IMR-90 (cell line): ENCODE measurements around the gene RRAGC. TPM values are rescaled to one million over a fixed set of nuclear protein-coding genes. Genes with fewer than 3 reads are reported as not detected.
A peak's percentile ranks its signal among the peaks of the same experiment; 100 is the strongest.

Experiments
- ATAC-seq: fragments of 200-7000 bp; cut with Tn5 transposase; 2 replicates; pipeline ENCODE4 v1.9.1; 2020; ENCODE audit warnings: low read depth, mild to moderate bottlenecking, moderate library complexity
- Bru-seq: library from RNA; stranded (reverse); fragments of 400-500 nt; gene quantifications from one replicate; lab custom pipeline; 2021; lab: Mats Ljungman, UMichigan
- BruChase-seq, 2 experiments: library from RNA; stranded (reverse); fragments of 400-500 nt; gene quantifications; one replicate each; lab custom pipeline; 2021; lab: Mats Ljungman, UMichigan
- BruUV-seq: library from RNA; stranded (reverse); fragments of 400-500 nt; replicated peaks from 2 replicates; lab custom pipeline; 2021; lab: Mats Ljungman, UMichigan
- CTCF ChIA-PET: fragments of 300-600 bp; formaldehyde crosslinking; extraction: SDS; loops from one replicate; lab custom pipeline; 2021; ENCODE audit warnings: antibody characterized with exemption; lab: Yijun Ruan, JAX
- POLR2A ChIA-PET: fragments of 300-600 bp; sonication (Branson Sonifier 250); formaldehyde crosslinking; loops from one replicate; lab custom pipeline; 2022; ENCODE audit warnings: antibody characterized with exemption; ENCODE audit not compliant: unreplicated experiment; lab: Charles Lee
- DNase-seq: peaks from one replicate; pipeline ENCODE4 v3.0.0; 2013
- H2AFZ ChIP-seq: replicated peaks from 2 replicates; pipeline ENCODE3; 2013; ENCODE audit warnings: low read length, mild to moderate bottlenecking; ENCODE audit not compliant: poor library complexity
- H2AK5ac ChIP-seq: 2 replicates; pipeline ENCODE4 v1.6.1; 2013; ENCODE audit warnings: low read depth, low read length, inconsistent platforms
- H2AK9ac ChIP-seq: replicated peaks from 2 replicates; pipeline ENCODE3; 2013; ENCODE audit warnings: mild to moderate bottlenecking, low read depth, low read length, moderate library complexity; ENCODE audit not compliant: poor library complexity
- H2BK120ac ChIP-seq: 2 replicates; pipeline ENCODE4 v1.6.1; 2013; ENCODE audit warnings: low read depth, low read length, inconsistent platforms
- H2BK15ac ChIP-seq: 3 replicates; pipeline ENCODE4 v1.6.1; 2013; ENCODE audit warnings: low read depth, low read length, inconsistent platforms
- H2BK20ac ChIP-seq: 2 replicates; pipeline ENCODE4 v1.6.1; 2013; ENCODE audit warnings: low read depth, mild to moderate bottlenecking, inconsistent platforms, low read length, moderate library complexity
- H2BK5ac ChIP-seq: 2 replicates; pipeline ENCODE4 v1.6.1; 2013; ENCODE audit warnings: mild to moderate bottlenecking, low read depth, low read length, inconsistent platforms; ENCODE audit not compliant: poor library complexity, severe bottlenecking
- H3K14ac ChIP-seq: replicated peaks from 2 replicates; pipeline ENCODE4 v1.6.1; 2013; ENCODE audit warnings: low read depth, low read length, inconsistent platforms
- H3K18ac ChIP-seq: 2 replicates; pipeline ENCODE4 v1.6.1; 2013; ENCODE audit warnings: low read depth, low read length, control low read depth
- H3K23ac ChIP-seq: 2 replicates; pipeline ENCODE4 v1.6.1; 2013; ENCODE audit warnings: low read depth, low read length, inconsistent platforms
- H3K27ac ChIP-seq: 2 replicates; pipeline ENCODE4 v1.5.1; 2013; ENCODE audit warnings: mild to moderate bottlenecking, control low read depth, low read length; ENCODE audit not compliant: insufficient read depth
- H3K27me3 ChIP-seq: 2 replicates; pipeline ENCODE4 v1.6.1; 2013; ENCODE audit warnings: low read length; ENCODE audit not compliant: control insufficient read depth, insufficient read depth
- H3K36me3 ChIP-seq: 2 replicates; pipeline ENCODE4 v1.6.1; 2013; ENCODE audit warnings: low read length, mixed read lengths; ENCODE audit not compliant: control insufficient read depth, insufficient read depth
- H3K4ac ChIP-seq: 2 replicates; pipeline ENCODE4 v1.6.1; 2013; ENCODE audit warnings: low read depth, low read length, inconsistent platforms
- H3K4me1 ChIP-seq: 2 replicates; pipeline ENCODE4 v1.6.1; 2013; ENCODE audit warnings: low read length, mixed read lengths; ENCODE audit not compliant: control insufficient read depth, insufficient read depth
- H3K4me2 ChIP-seq: 2 replicates; pipeline ENCODE4 v1.6.1; 2013; ENCODE audit warnings: low read depth, mild to moderate bottlenecking, control low read depth, low read length, moderate library complexity
- H3K4me3 ChIP-seq: 2 replicates; pipeline ENCODE4 v1.5.1; 2013; ENCODE audit warnings: low read depth, mild to moderate bottlenecking, control low read depth, low read length, moderate library complexity; ENCODE audit not compliant: insufficient read depth
- H3K56ac ChIP-seq: 2 replicates; pipeline ENCODE4 v1.6.1; 2013; ENCODE audit warnings: low read length, inconsistent platforms; ENCODE audit not compliant: insufficient read depth; ENCODE audit errors: extremely low read depth
- H3K79me1 ChIP-seq, 2 experiments: 2 replicates each; pipeline ENCODE4 v1.6.1; 2013; ENCODE audit warnings: low read length in 2 of 2, inconsistent platforms in 1 of 2, low read depth in 1 of 2
- H3K9ac ChIP-seq: 2 replicates; pipeline ENCODE4 v1.6.1; 2013; ENCODE audit warnings: low read depth, low read length, control low read depth
- H3K9me1 ChIP-seq: 2 replicates; pipeline ENCODE4 v1.6.1; 2013; ENCODE audit warnings: low read length, inconsistent platforms; ENCODE audit not compliant: insufficient read depth
- H3K9me3 ChIP-seq: 2 replicates; pipeline ENCODE4 v1.6.1; 2013; ENCODE audit warnings: low read length; ENCODE audit not compliant: control insufficient read depth, insufficient read depth
- H4K20me1 ChIP-seq: 2 replicates; pipeline ENCODE4 v1.6.1; 2013; ENCODE audit warnings: low read length, inconsistent platforms; ENCODE audit not compliant: insufficient read depth
- H4K5ac ChIP-seq: 2 replicates; pipeline ENCODE4 v1.6.1; 2013; ENCODE audit warnings: mild to moderate bottlenecking, low read depth, low read length, control low read depth
- H4K8ac ChIP-seq, 2 experiments: 2 replicates each; pipeline ENCODE4 v1.6.1; 2013; ENCODE audit warnings: low read depth in 2 of 2, low read length in 2 of 2, control low read depth in 1 of 2, inconsistent platforms in 1 of 2
- H4K91ac ChIP-seq: 2 replicates; pipeline ENCODE4 v1.6.1; 2013; ENCODE audit warnings: low read depth, low read length, inconsistent platforms; ENCODE audit not compliant: insufficient read depth
- BHLHE40 ChIP-seq: fragments of 150-350 bp; IDR thresholded peaks from 2 replicates; pipeline ENCODE4 v1.6.1; 2016; ENCODE audit warnings: mild to moderate bottlenecking, low read depth, low read length
- CEBPB ChIP-seq: IDR thresholded peaks from 2 replicates; pipeline ENCODE4 v1.6.1; 2012; ENCODE audit warnings: low read depth, low read length, improper control_type of control experiment
- CHD1 ChIP-seq: IDR thresholded peaks from 2 replicates; pipeline ENCODE4 v1.6.1; 2012; ENCODE audit warnings: low read depth, low read length, improper control_type of control experiment
- FOS ChIP-seq: fragments of 150-350 bp; IDR thresholded peaks from 2 replicates; pipeline ENCODE4 v1.6.1; 2016; ENCODE audit warnings: low read depth, low read length
- MAFK ChIP-seq: IDR thresholded peaks from 2 replicates; pipeline ENCODE4 v1.6.1; 2012; ENCODE audit warnings: low read depth, low read length, improper control_type of control experiment
- MAZ ChIP-seq: IDR thresholded peaks from 2 replicates; pipeline ENCODE4 v1.6.1; 2012; ENCODE audit warnings: low read depth, mild to moderate bottlenecking, low read length, improper control_type of control experiment, moderate library complexity, borderline replicate concordance
- MXI1 ChIP-seq: IDR thresholded peaks from 2 replicates; pipeline ENCODE4 v1.6.1; 2012; ENCODE audit warnings: low read depth, mild to moderate bottlenecking, low read length, moderate library complexity, borderline replicate concordance
- RAD21 ChIP-seq: IDR thresholded peaks from 2 replicates; pipeline ENCODE4 v1.6.1; 2012; ENCODE audit warnings: low read length, improper control_type of control experiment
- RCOR1 ChIP-seq: IDR thresholded peaks from 2 replicates; pipeline ENCODE4 v1.6.1; 2012; ENCODE audit warnings: mild to moderate bottlenecking, low read length, improper control_type of control experiment; ENCODE audit not compliant: insufficient replicate concordance
- SMC3 ChIP-seq: fragments of 150-350 bp; IDR thresholded peaks from 2 replicates; pipeline ENCODE4 v1.6.1; 2016; ENCODE audit warnings: low read depth, mild to moderate bottlenecking, antibody characterized with exemption, low read length, moderate library complexity
- WGBS, 2 experiments: methylation state at CpG; one replicate each; pipeline versions ENCODE4 v1.1.5 to v1.1.7; 2013; ENCODE audit warnings: missing lambda C conversion rate in 2 of 2; ENCODE audit not compliant: insufficient read length in 1 of 2; ENCODE audit errors: extremely low coverage in 2 of 2; 5-methylcytosine and 5-hydroxymethylcytosine counted together
- dilution Hi-C: fragments of 300-500 bp; cut with HindIII; formaldehyde crosslinking; loops from one replicate; pipeline ENCODE4 v1.14.3; 2018; ENCODE audit warnings: low sequenced_read_pairs; ENCODE audit not compliant: unreplicated experiment
- in situ Hi-C: fragments of 300-500 bp; cut with MboI; formaldehyde crosslinking; loops from 3 replicates; pipeline ENCODE4 v1.14.3; 2019; ENCODE audit warnings: low sequenced_read_pairs, inconsistent platforms, mixed read lengths
- intact Hi-C: fragments of 100-400 bp; cut with micrococcal nuclease; formaldehyde crosslinking; loops from 2 replicates; pipeline ENCODE4 v1.10.0; 2022
- long read RNA-seq: library from polyadenylated mRNA; unstranded; transcript quantifications from one replicate; pipeline ENCODE4 v2.0.0, GENCODE V29; 2021; ENCODE audit not compliant: unreplicated experiment
- polyA plus RNA-seq, 3 experiments: library from polyadenylated mRNA; depleted of rRNA; stranded (reverse); fragments of >200 nt; gene quantifications; 2 replicates each; pipeline ENCODE4 v1.2.3, GENCODE V29; 2012; ENCODE audit warnings: low replicate concordance in 1 of 3
- total RNA-seq: library from RNA; depleted of rRNA; stranded (reverse); fragments of >200 nt; gene quantifications from 2 replicates; pipeline ENCODE4 v1.2.3, GENCODE V29; 2012; rRNA removed
- TF ChIP-seq, protein P1 (sequence below): conservative IDR thresholded peaks from 2 replicates; pipeline ENCODE4 v1.5.1; 2012; ENCODE audit warnings: mild to moderate bottlenecking, low read depth, low read length, improper control_type of control experiment

RRAGC gene, protein sequence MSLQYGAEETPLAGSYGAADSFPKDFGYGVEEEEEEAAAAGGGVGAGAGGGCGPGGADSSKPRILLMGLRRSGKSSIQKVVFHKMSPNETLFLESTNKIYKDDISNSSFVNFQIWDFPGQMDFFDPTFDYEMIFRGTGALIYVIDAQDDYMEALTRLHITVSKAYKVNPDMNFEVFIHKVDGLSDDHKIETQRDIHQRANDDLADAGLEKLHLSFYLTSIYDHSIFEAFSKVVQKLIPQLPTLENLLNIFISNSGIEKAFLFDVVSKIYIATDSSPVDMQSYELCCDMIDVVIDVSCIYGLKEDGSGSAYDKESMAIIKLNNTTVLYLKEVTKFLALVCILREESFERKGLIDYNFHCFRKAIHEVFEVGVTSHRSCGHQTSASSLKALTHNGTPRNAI
- 7.2 and 11.7 TPM in 2 replicates for total RNA-seq
- polyA plus RNA-seq (2012; rRNA removed): 9.3 and 12.2 TPM in 2 replicates
- polyA plus RNA-seq (2012; cell fraction: cytosol; rRNA removed): 2.4 and 3.9 TPM in 2 replicates
- polyA plus RNA-seq (2012; cell fraction: nucleus; rRNA removed; ENCODE audit: low replicate concordance): 0.69 and 5.1 TPM in 2 replicates
- Bru-seq, nascent RNA: percentile 69 among the genes with signal in this experiment
- percentile 93 among the genes with signal in this experiment for BruChase-seq, experiment 1, labeled RNA remaining after a 6-hour chase
- BruChase-seq, experiment 2, labeled RNA remaining after a 2-hour chase: percentile 95 among the genes with signal in this experiment
- long read RNA-seq, transcript RRAGC-201 (7 exons, 2,732 nt): major isoform, 30 of 33 reads
- long read RNA-seq, partial matches to known transcripts: 0 of 33 reads
- long read RNA-seq, other reads (novel, unspliced or antisense): 3 of 33 reads

DNA sequence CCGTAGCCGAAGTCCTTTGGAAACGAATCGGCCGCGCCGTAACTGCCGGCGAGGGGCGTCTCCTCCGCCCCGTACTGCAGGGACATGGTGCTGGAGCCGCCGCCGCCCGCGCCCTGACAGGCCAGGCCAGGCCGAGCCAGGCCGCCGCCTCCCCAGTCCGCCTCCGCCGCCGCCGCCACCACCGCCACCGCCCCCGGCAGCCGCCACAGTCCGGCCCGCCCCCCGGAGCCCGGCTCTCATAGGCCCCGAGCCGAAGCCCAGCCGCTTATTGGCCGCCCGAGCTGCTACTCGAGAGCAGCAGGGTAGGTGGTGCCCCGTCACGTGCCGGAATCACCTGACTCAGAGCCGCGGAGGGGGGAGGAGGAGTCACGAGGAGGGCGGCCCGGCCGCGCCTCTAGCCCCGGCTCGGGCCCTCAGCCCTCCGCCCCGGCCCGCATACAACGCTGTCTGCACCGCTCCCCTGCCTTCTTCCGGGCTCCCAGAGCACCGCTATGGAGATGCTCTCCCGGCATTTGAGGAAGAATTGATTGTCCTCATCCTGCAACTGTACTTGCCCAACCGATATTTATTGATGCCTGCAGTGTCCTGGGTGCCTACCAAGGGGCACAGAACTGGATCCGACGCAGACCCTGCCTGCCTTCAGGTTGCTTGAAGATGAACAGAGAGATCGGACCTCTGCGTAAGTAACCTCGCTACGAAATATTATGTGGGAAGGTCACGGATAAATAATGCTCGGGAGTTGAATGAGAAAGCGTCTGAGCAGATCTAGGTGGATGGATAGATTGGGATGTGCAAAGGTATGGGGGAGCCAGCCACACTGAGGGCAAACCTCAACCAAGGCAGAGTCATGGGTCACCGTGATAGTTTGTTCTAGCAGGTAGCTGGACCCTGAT, at the start of gene RRAGC:
Gene RRAGC (minus strand): TSS at position 212 of the 893 bp plus-strand sequence. CDS start 126 bp downstream, at position 86.
- intact Hi-C loops: loop anchor here (1.0 to 2.0 kb wide), 2 partner anchors 131 to 166 kb away; partner anchors contain the start of genes AKIRIN1 and NDUFS5
- POLR2A ChIA-PET: interaction anchor here (0.6 kb wide), 1 partner anchor 909 kb away, joined by 3 read pairs; no protein-coding TSS in a partner anchor
- CTCF ChIA-PET: interaction anchor here (0.6 to 0.9 kb wide), 2 partner anchors 233 to 753 kb away, joined by 3 read pairs; no protein-coding TSS in a partner anchor
- peak; percentile 81; the same call in 1 of the 2 replicates for TF ChIP-seq MXI1
- peak; percentile 96 for TF ChIP-seq MAZ
- TF ChIP-seq RAD21: no peak
- peak; percentile 100 for TF ChIP-seq BHLHE40
- no peak for TF ChIP-seq CHD1
- TF ChIP-seq RCOR1: no peak
- peak; percentile 99 for TF ChIP-seq FOS
- no peak for TF ChIP-seq MAFK
- TF ChIP-seq, protein P1, sequence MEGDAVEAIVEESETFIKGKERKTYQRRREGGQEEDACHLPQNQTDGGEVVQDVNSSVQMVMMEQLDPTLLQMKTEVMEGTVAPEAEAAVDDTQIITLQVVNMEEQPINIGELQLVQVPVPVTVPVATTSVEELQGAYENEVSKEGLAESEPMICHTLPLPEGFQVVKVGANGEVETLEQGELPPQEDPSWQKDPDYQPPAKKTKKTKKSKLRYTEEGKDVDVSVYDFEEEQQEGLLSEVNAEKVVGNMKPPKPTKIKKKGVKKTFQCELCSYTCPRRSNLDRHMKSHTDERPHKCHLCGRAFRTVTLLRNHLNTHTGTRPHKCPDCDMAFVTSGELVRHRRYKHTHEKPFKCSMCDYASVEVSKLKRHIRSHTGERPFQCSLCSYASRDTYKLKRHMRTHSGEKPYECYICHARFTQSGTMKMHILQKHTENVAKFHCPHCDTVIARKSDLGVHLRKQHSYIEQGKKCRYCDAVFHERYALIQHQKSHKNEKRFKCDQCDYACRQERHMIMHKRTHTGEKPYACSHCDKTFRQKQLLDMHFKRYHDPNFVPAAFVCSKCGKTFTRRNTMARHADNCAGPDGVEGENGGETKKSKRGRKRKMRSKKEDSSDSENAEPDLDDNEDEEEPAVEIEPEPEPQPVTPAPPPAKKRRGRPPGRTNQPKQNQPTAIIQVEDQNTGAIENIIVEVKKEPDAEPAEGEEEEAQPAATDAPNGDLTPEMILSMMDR: no peak
- no peak for TF ChIP-seq SMC3
- TF ChIP-seq CEBPB: no peak

More for the DNA sequence above, at the start of gene RRAGC:
- H3K27me3 ChIP-seq: no peaks in the 10 kb centered on the region
- H3K4me3 ChIP-seq: peak within 1 kb of the TSS; percentile 92
- H2AFZ ChIP-seq: peak within 1 kb of the TSS; percentile 97
- H3K27ac ChIP-seq: peak within 1 kb of the TSS; percentile 80
- H2AK5ac ChIP-seq: peak within 1 kb of the TSS; percentile 57
- peak within 1 kb of the TSS; percentile 35 for H2BK120ac ChIP-seq
- WGBS, 2 experiments: 0% methylated on average over 5 of the region's 70 CpGs; no CpG with 5 or more reads in 1 of the 2 experiments
- H4K8ac ChIP-seq: peak within 1 kb of the TSS; percentile 91 to 94
- H3K23ac ChIP-seq: peak within 1 kb of the TSS; percentile 95
- H4K91ac ChIP-seq: peak within 1 kb of the TSS; percentile 75
- H4K5ac ChIP-seq: peak within 1 kb of the TSS; percentile 84
- peak within 1 kb of the TSS; percentile 97 for H2AK9ac ChIP-seq
- DNase-seq: peak; percentile 97
- H3K14ac ChIP-seq: peak within 1 kb of the TSS; percentile 98
- dilution Hi-C loops: no loop called here
- H2BK15ac ChIP-seq: peak within 1 kb of the TSS; percentile 63; the same call in 2 of the 3 replicates
- H4K20me1 ChIP-seq: peaks cover 3% of the 10 kb centered on the region; the same call in 1 of the 2 replicates
- H3K9me1 ChIP-seq: no peaks in the 10 kb centered on the region; the same call in 1 of the 2 replicates
- peak within 1 kb of the TSS; percentile 96 for H3K4ac ChIP-seq
- peak within 1 kb of the TSS; percentile 96 for H3K9ac ChIP-seq
- H3K79me1 ChIP-seq: peaks cover 33 to 58% of the 10 kb centered on the region in 2 experiments
- peak within 1 kb of the TSS; percentile 69 for H2BK5ac ChIP-seq
- no peaks in the 10 kb centered on the region for H3K9me3 ChIP-seq
- in situ Hi-C loops: loop anchor here (5.0 to 25.0 kb wide), 2 partner anchors 227 to 677 kb away; no protein-coding TSS in a partner anchor
- peak within 1 kb of the TSS; percentile 98 for H3K4me2 ChIP-seq
- H3K56ac ChIP-seq: peak within 1 kb of the TSS; percentile 84; the same call in 1 of the 2 replicates
- peak within 1 kb of the TSS; percentile 36; the same call in 1 of the 2 replicates for H2BK20ac ChIP-seq
- ATAC-seq: peak; percentile 98
- no TSS peak for BruUV-seq
- peak within 1 kb of the TSS; percentile 67 for H3K18ac ChIP-seq
- peaks cover 2% of the 10 kb centered on the region; the same call in 1 of the 2 replicates for H3K4me1 ChIP-seq
- peaks cover 6% of the 10 kb centered on the region for H3K36me3 ChIP-seq
